B cell (primary cell): ENCODE data around the gene ZNF737. TPM values are rescaled to one million over a fixed set of nuclear protein-coding genes. Genes with fewer than 3 reads are reported as not detected.
"Not testable (repeated sequence)": the region's sequence is repeated elsewhere in the genome, so short reads cannot be mapped to it uniquely, and the experiment has no call there.

Experiments used
- ATAC-seq: fragments of 200-7000 bp; cut with Tn5 transposase; one replicate; pipeline ENCODE4 v1.10.0; 2021; ENCODE audit warnings: low read depth, mild to moderate bottlenecking, moderate number of reproducible peaks, moderate library complexity
- CTCF ChIA-PET: fragments of 350-600 bp; sonication (Branson Sonifier 250); formaldehyde crosslinking; loops from one replicate; lab custom pipeline; 2021; ENCODE audit warnings: antibody characterized with exemption, inconsistent platforms; lab: Charles Lee
- POLR2A ChIA-PET: fragments of 350-600 bp; sonication (Branson Sonifier 250); formaldehyde crosslinking; loops from one replicate; lab custom pipeline; 2021; ENCODE audit warnings: antibody characterized with exemption; lab: Charles Lee
- DNase-seq: peaks from one replicate; pipeline ENCODE4 v3.0.0; 2013
- H2AFZ ChIP-seq: 2 replicates; pipeline ENCODE4 v1.6.1; 2012; ENCODE audit warnings: mild to moderate bottlenecking, low read depth, low read length; ENCODE audit not compliant: insufficient read depth, poor library complexity, severe bottlenecking
- H3K27ac ChIP-seq, 2 donors: 1 replicate in 1 of 2; 2 replicates in 1 of 2; pipeline ENCODE4 v1.5.1; 2012 to 2013; ENCODE audit warnings: low read length in 2 of 2, mild to moderate bottlenecking in 2 of 2, moderate library complexity in 1 of 2
- H3K27me3 ChIP-seq, 4 experiments: fragments of 200-600 bp in 1 of 4; sonication (generic) in 1 of 4; replicated peaks in 1 of 4; 1 replicate in 2 of 4; 2 replicates in 2 of 4; pipeline versions ENCODE4 v1.6.1 to v1.7.0; 2013 to 2016; ENCODE audit warnings: low read length in 3 of 4, mild to moderate bottlenecking in 2 of 4, mixed read lengths in 1 of 4, moderate library complexity in 1 of 4; ENCODE audit not compliant: insufficient read depth in 4 of 4, control insufficient read depth in 3 of 4; ENCODE audit errors: control extremely low read depth in 1 of 4
- H3K36me3 ChIP-seq, 2 experiments: replicated peaks in 1 of 2; 1 replicate in 1 of 2; 2 replicates in 1 of 2; pipeline versions ENCODE4 v1.6.1 to v1.7.1; 2013; ENCODE audit warnings: low read length in 1 of 2; ENCODE audit not compliant: insufficient read depth in 2 of 2, control insufficient read depth in 1 of 2; ENCODE audit errors: control extremely low read depth in 1 of 2, extremely low read depth in 1 of 2
- H3K4me1 ChIP-seq, 2 donors: fragments of 200-600 bp in 1 of 2; sonication (generic) in 1 of 2; 1 replicate in 1 of 2; 2 replicates in 1 of 2; pipeline versions ENCODE4 v1.5.1 to v1.6.1; 2013 to 2017; ENCODE audit warnings: low read length in 2 of 2; ENCODE audit not compliant: control insufficient read depth in 2 of 2, insufficient read depth in 2 of 2
- H3K4me2 ChIP-seq: replicated peaks from 2 replicates; pipeline ENCODE3; 2012; ENCODE audit warnings: mild to moderate bottlenecking, low read depth, low read length; ENCODE audit not compliant: poor library complexity, severe bottlenecking
- H3K4me3 ChIP-seq, 5 experiments: fragments of 200-600 bp in 1 of 5; sonication (generic) in 1 of 5; 1 replicate in 3 of 5; 2 replicates in 2 of 5; pipeline versions ENCODE4 v1.5.1 to v1.7.0; 2011 to 2016; ENCODE audit warnings: low read length in 4 of 5, mild to moderate bottlenecking in 4 of 5, low read depth in 2 of 5, control low read depth in 1 of 5, moderate library complexity in 1 of 5; ENCODE audit not compliant: insufficient read depth in 1 of 5; ENCODE audit errors: control extremely low read depth in 1 of 5, extremely low read depth in 1 of 5
- H3K79me2 ChIP-seq: fragments of 200-600 bp; sonication (generic); one replicate; pipeline ENCODE4 v1.6.0; 2016; ENCODE audit warnings: low read length; ENCODE audit not compliant: control insufficient read depth, insufficient read depth
- H3K9ac ChIP-seq: fragments of 200-600 bp; sonication (generic); 2 replicates; pipeline ENCODE4 v1.6.1; 2017; ENCODE audit warnings: mild to moderate bottlenecking, low read length, moderate library complexity
- H3K9me3 ChIP-seq, 3 donors: one replicate each; pipeline versions ENCODE4 v1.6.1 to v1.7.1; 2013; ENCODE audit warnings: low read length in 2 of 3; ENCODE audit not compliant: control insufficient read depth in 2 of 3, insufficient read depth in 1 of 3; ENCODE audit errors: control extremely low read depth in 1 of 3
- H4K20me1 ChIP-seq: 2 replicates; pipeline ENCODE4 v1.6.0; 2012; ENCODE audit warnings: mild to moderate bottlenecking, low read length; ENCODE audit not compliant: insufficient read depth, control insufficient read depth, poor library complexity, severe bottlenecking
- H3K27ac Mint-ChIP-seq: one replicate; pipeline ENCODE4 v1.8.0; 2021; ENCODE audit warnings: mixed read lengths
- H3K27me3 Mint-ChIP-seq: one replicate; pipeline ENCODE4 v1.8.0; 2021; ENCODE audit warnings: mixed read lengths
- H3K4me1 Mint-ChIP-seq: one replicate; pipeline ENCODE4 v1.8.0; 2021; ENCODE audit warnings: mixed read lengths
- H3K4me3 Mint-ChIP-seq: one replicate; pipeline ENCODE4 v1.8.0; 2021; ENCODE audit warnings: mixed read lengths
- H3K9me3 Mint-ChIP-seq: one replicate; pipeline ENCODE4 v1.8.0; 2022; ENCODE audit warnings: mixed read lengths; ENCODE audit not compliant: insufficient read depth
- EZH2 ChIP-seq: IDR thresholded peaks from 2 replicates; pipeline ENCODE4 v1.6.1; 2012; ENCODE audit warnings: borderline replicate concordance, low read depth, mild to moderate bottlenecking, moderate library complexity, low read length; ENCODE audit not compliant: insufficient read depth, poor library complexity, severe bottlenecking
- WGBS: methylation state at CpG from one replicate; pipeline ENCODE4 v1.1.5; 2013; ENCODE audit warnings: missing lambda C conversion rate; ENCODE audit not compliant: insufficient coverage; 5-methylcytosine and 5-hydroxymethylcytosine counted together
- intact Hi-C: fragments of 100-400 bp; cut with micrococcal nuclease; formaldehyde crosslinking; loops from one replicate; pipeline ENCODE4 v1.10.0; 2022
- polyA minus RNA-seq: library from RNA; depleted of rRNA, polyadenylated mRNA; stranded (reverse); fragments of >200 nt; gene quantifications from 2 replicates; pipeline ENCODE4 v1.2.3, GENCODE V29; 2012
- polyA plus RNA-seq: library from polyadenylated mRNA; depleted of rRNA; stranded (reverse); fragments of >200 nt; gene quantifications from 2 replicates; pipeline ENCODE4 v1.2.3, GENCODE V29; 2012
- total RNA-seq, 2 donors: library from RNA; stranded (reverse); fragments of 120-200 nt in 1 of 2; gene quantifications; 1 replicate in 1 of 2; 2 replicates in 1 of 2; pipeline versions ENCODE4 v1.2.3 to v1.2.4, GENCODE V29; 2013 to 2022
- TF ChIP-seq, protein P1 (sequence below): fragments of 200-600 bp; IDR thresholded peaks from one replicate; pipeline ENCODE4 v1.8.0; 2022; ENCODE audit warnings: antibody characterized with exemption, mild to moderate bottlenecking

The ZNF737 gene
- total RNA-seq (45.6 and 50.1 TPM in 2 replicates), polyA plus RNA-seq (19.3 and 20.9 TPM in 2 replicates), polyA minus RNA-seq (33.0 and 52.6 TPM in 2 replicates)
- total RNA-seq (2013), result 65.9 TPM

GRCh38 chr19:20565321-20566018 lies at the start of gene ZNF737:
TSS of gene ZNF737 (minus strand) at chr19:20565781. CDS start at chr19:20565640, 141 bp downstream.
- peak; percentile 92 for ATAC-seq
- TF ChIP-seq, protein P1, sequence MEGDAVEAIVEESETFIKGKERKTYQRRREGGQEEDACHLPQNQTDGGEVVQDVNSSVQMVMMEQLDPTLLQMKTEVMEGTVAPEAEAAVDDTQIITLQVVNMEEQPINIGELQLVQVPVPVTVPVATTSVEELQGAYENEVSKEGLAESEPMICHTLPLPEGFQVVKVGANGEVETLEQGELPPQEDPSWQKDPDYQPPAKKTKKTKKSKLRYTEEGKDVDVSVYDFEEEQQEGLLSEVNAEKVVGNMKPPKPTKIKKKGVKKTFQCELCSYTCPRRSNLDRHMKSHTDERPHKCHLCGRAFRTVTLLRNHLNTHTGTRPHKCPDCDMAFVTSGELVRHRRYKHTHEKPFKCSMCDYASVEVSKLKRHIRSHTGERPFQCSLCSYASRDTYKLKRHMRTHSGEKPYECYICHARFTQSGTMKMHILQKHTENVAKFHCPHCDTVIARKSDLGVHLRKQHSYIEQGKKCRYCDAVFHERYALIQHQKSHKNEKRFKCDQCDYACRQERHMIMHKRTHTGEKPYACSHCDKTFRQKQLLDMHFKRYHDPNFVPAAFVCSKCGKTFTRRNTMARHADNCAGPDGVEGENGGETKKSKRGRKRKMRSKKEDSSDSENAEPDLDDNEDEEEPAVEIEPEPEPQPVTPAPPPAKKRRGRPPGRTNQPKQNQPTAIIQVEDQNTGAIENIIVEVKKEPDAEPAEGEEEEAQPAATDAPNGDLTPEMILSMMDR, result no peak
- TF ChIP-seq EZH2, result no peak
- CTCF ChIA-PET, result interaction anchor here (0.6 to 1.5 kb wide), 4 partner anchors 8 to 227 kb away, joined by 3 to 6 read pairs (median 3); partner anchors contain the start of gene ZNF626
- H3K27me3 Mint-ChIP-seq, result no peaks in the 10 kb centered on the region
- WGBS, result under 1% methylated on average over 28 of the region's 28 CpGs
- Histone ChIP-seq H3K4me1 (peaks cover 6 to 15% of the 10 kb centered on the region in 2 donors), H3K27ac (peak within 1 kb of the TSS; percentile 93 to 96), H3K9me3 (peaks cover 4 to 75% (median 57%) of the 10 kb centered on the region in 3 donors), H3K4me2 (peak within 1 kb of the TSS; percentile 66), H3K9ac (peak within 1 kb of the TSS; percentile 76), H3K4me3 (peak within 1 kb of the TSS; percentile 38 to 87 (median 80)), H3K79me2 (peaks cover 41% of the 10 kb centered on the region), H4K20me1 (no peaks in the 10 kb centered on the region), H2AFZ (peak within 1 kb of the TSS; percentile 80), H3K27me3 (no peaks in the 10 kb centered on the region), H3K36me3 (peaks cover 1 to 39% of the 10 kb centered on the region in 2 experiments)
- peak within 1 kb of the TSS; percentile 99 for H3K27ac Mint-ChIP-seq
- H3K4me1 Mint-ChIP-seq, result peaks cover 32% of the 10 kb centered on the region
- peak; percentile 93 for DNase-seq
- intact Hi-C loops, result loop anchor here (1.0 to 10.0 kb wide), 5 partner anchors 96 to 762 kb away; partner anchors contain the start of genes ZNF486, ZNF626, ZNF708 and ZNF85
- H3K9me3 Mint-ChIP-seq, result peaks cover 26% of the 10 kb centered on the region
- H3K4me3 Mint-ChIP-seq, result peak within 1 kb of the TSS; percentile 98
- POLR2A ChIA-PET, result interaction anchor here (0.5 to 2.0 kb wide), 12 partner anchors 13 to 1270 kb away, joined by 3 to 15 read pairs (median 4); partner anchors contain the start of genes ZNF429, ZNF43, ZNF493 and ZNF626

DNA sequence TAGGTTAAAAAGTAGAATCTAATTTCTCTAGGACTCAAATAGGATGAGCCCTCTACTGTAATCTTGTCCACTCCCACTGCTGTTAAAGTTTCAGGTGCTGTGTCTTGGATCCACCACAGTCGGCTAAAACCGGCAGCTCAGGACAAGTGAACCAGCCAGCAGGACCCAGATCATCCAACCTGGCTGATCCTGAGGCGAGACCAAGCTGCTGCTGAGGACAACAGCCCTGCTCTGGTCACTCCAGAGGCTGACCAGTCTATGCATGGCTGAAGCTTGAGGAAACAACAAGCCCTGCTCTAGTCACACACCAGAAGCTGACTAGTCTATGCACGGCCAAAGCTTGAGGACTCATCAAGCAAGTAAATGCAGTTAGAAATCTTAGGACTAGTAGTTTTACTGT lies 49.4 kb upstream of the ZNF737 start:
- DNase-seq, H3K4me2 ChIP-seq, H3K27ac ChIP-seq, H3K4me1 Mint-ChIP-seq, H3K9ac ChIP-seq, H3K4me1 ChIP-seq, H4K20me1 ChIP-seq, H3K27ac Mint-ChIP-seq, POLR2A ChIA-PET, H3K79me2 ChIP-seq, H3K27me3 Mint-ChIP-seq, ATAC-seq, H2AFZ ChIP-seq, H3K36me3 ChIP-seq, CTCF ChIA-PET, H3K27me3 ChIP-seq, H3K4me3 ChIP-seq, H3K4me3 Mint-ChIP-seq, intact Hi-C loops: not testable (repeated sequence)
- H3K9me3 ChIP-seq, result peaks cover 1 to 33% (median 29%) of the 10 kb centered on the region in 3 donors
- WGBS, result 83% methylated on average over 3 of the region's 4 CpGs
- peaks cover 25% of the 10 kb centered on the region for H3K9me3 Mint-ChIP-seq
